Mammary epithelial cell (primary cell): Measurements from ENCODE around the gene VPS52.

ENCODE experiments used
- CTCF ChIP-seq, 2 donors: IDR thresholded peaks in 1 of 2; conservative IDR thresholded peaks in 1 of 2; 2 replicates each; pipeline ENCODE4 v1.5.1; 2011 to 2012; ENCODE audit warnings: inconsistent platforms in 2 of 2, low read length in 2 of 2, mild to moderate bottlenecking in 2 of 2, control low read depth in 1 of 2, low read depth in 1 of 2; ENCODE audit not compliant: insufficient read depth in 1 of 2; ENCODE audit errors: extremely low read depth in 1 of 2
- EZH2 ChIP-seq: IDR thresholded peaks from 2 replicates; pipeline ENCODE4 v1.6.1; 2012; ENCODE audit warnings: low read length, inconsistent platforms, borderline replicate concordance

DNA sequence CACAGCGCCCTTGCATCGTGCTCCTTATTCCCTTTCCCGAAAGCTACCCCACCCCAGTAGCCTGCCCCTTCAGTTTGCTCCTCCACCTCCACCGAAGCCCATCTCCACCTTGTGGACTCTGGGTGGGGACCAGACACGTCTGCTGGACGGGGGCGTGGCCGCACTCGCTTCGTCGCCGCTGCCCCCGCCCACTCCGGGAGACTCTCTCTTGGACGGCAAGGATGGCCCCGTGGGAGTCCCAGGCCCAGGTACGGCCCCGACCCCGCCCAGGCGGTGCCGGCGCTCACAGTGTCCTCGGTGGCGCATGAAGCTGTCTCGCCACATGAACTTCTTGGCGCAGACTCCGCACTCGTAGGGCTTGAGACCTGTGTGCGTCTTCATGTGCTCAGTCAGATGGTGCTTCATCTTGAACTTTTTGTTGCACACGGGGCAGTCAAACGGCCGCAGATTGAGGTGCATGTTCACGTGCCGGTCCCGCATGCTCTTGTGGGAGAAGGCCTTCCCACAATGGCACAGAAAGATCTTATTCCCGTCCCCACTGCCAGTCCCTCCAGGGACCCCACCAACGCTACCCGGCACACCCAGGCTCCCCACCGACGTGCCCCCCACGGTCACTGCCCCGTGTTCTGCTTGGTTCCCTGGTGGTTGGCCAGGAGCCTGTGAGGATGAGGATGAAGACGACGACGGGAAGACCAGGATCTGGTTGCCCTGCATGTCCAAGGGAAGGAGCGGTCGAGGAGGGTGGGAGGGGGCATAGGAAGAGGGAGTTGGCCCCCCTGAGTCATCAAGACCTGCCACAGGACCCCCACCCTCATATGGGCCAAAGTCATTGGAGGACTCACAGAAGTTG is 43.5 kb upstream of the VPS52 start:
- TF ChIP-seq CTCF (conservative IDR thresholded peaks at IDR 0.05 in 1 of 2, IDR thresholded peaks at IDR 0.05 in 1 of 2; ENCODE audit: extremely low read depth in 1 of 2, insufficient read depth in 1 of 2, low read depth in 1 of 2, low read length in 2 of 2) (no peak), EZH2 (no peak)
